ENCODE results near the gene CDH15. TPM values are rescaled to one million over a fixed set of nuclear protein-coding genes. Genes with fewer than 3 reads are reported as not detected.
"Not testable (repeated sequence)": the region's sequence is repeated elsewhere in the genome, so short reads cannot be mapped to it uniquely, and the experiment has no call there.

Gene CDH15
- polyA plus RNA-seq, 2 of the 4 experiments (the other 2 are of a cell fraction): 0.05 to 0.08 TPM

DNA sequence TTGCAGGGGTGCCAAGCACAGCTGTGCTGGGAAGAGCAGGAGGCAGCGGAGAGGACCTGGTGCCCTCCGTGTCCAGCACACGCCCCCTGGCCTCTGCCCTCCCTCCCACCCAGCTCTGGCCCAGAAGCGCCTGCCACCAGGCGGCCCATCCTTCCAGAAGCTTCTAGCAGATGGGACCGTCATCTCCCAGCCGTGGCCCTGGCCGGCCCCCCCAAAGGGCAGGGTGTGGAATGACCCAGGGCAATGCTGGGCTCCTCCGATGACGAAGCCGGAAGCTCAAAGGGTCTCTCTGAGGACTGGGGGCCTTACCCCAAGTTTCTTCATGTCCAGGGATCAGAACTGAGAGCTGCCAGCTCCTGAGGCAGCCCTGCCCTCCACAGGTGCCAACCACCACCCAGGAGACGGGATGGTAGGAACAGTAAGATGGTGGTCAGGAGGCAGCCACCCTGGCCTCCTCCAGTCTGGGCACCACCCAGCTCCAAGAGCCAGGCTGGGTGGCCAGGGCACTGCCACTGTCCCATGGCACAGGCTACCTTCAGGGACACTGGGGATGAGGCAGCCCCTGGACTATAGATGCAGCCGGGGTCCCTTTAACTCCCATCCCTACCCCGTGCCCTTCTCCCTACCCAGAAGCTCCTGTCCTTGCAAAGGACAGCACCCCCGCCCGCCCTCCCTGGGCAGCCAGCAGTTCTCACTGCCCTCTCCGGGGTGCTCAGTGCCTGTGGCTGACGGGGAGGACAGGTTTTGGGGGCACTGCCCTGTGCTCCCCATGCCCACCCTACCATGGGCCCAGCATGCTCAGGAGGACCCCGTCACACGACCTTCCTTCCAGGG lies 6.5 kb upstream of the CDH15 start:
- Histone ChIP-seq H3K4me3 (no peak overlapping the region), H3K9me3 (no peaks in the 10 kb centered on the region; the same call in 2 of the 3 replicates), H3K27ac (no peak overlapping the region), H3K4me2 (no peak overlapping the region), H3K4me1 (peaks cover 10% of the 10 kb centered on the region)
- TF ChIP-seq FOSL2 (IDR thresholded peaks at IDR 0.05): no peak
- no peak for TF ChIP-seq FOSL2 (CRISPR knock-in tag; IDR thresholded peaks at IDR 0.05)
- no peak for TF ChIP-seq HOXB13 (CRISPR knock-in tag; IDR thresholded peaks at IDR 0.05; ENCODE audit: low read depth)
- TF ChIP-seq BHLHE40 (IDR thresholded peaks at IDR 0.05; ENCODE audit: low read depth, low read length): no peak
- 0 out of 2 replicates have a peak, but pooled peaks have one; percentile 5 for TF ChIP-seq POLR2A (IDR thresholded peaks at IDR 0.05; ENCODE audit: low read length)
- no peak for TF ChIP-seq ZNF302 (CRISPR knock-in tag; IDR thresholded peaks at IDR 0.05)
- no peak for TF ChIP-seq PHF8 (IDR thresholded peaks at IDR 0.05; ENCODE audit: borderline replicate concordance, low read depth)
- TF ChIP-seq MYC (IDR thresholded peaks at IDR 0.05; ENCODE audit: borderline replicate concordance, low read length): no peak
- FAIRE-seq: no peak
- ChIA-PET CTCF (interaction anchor here (0.5 to 2.1 kb wide), 5 partner anchors 10 to 428 kb away, joined by 3 to 6 read pairs (median 3); no protein-coding TSS in a partner anchor), POLR2A (interaction anchor here (0.5 kb wide), 1 partner anchor 232 kb away, joined by 3 read pairs; no protein-coding TSS in a partner anchor)
- DNase-seq (ENCODE audit: low read depth in 1 of 2, low spot score in 1 of 2): no peak
- ATAC-seq: no peak
- 76% methylated on average over 12 of the region's 20 CpGs for WGBS (ENCODE audit: missing lambda C conversion rate)

GRCh38 chr16:89165681-89165979 lies 5.9 kb upstream of the CDH15 start:
- WGBS (ENCODE audit: missing lambda C conversion rate): 73% methylated on average over 10 of the region's 10 CpGs
- H3K4me3 ChIP-seq; POLR2A ChIA-PET; ATAC-seq; H3K9me3 ChIP-seq; H3K4me2 ChIP-seq; DNase-seq (ENCODE audit: low read depth in 1 of 2, low spot score in 1 of 2); FAIRE-seq; H3K27ac ChIP-seq: not testable (repeated sequence)
- CTCF ChIA-PET: interaction anchor here (2.1 kb wide), 1 partner anchor 429 kb away, joined by 6 read pairs; no protein-coding TSS in a partner anchor
- peaks cover 13% of the 10 kb centered on the region for H3K4me1 ChIP-seq

- no peaks in the 10 kb centered on the region for H3K9me3 ChIP-seq
- H3K4me1 ChIP-seq: peaks cover 20% of the 10 kb centered on the region
- H3K4me2 ChIP-seq: peak overlapping the region; percentile 82
- DNase-seq (ENCODE audit: low read depth in 1 of 2, low spot score in 1 of 2): no peak
- peak overlapping the region; percentile 71 to 80 for H3K27ac ChIP-seq
- H3K4me3 ChIP-seq: no peak overlapping the region
- ChIA-PET CTCF (interaction anchor here (0.6 to 3.0 kb wide), 53 partner anchors 8 to 702 kb away, joined by 3 to 29 read pairs (median 4); partner anchors contain the start of genes APRT, GALNS, TRAPPC2L and ZNF778), POLR2A (no interaction called here)
- WGBS (ENCODE audit: missing lambda C conversion rate): 72% methylated on average over 8 of the region's 18 CpGs
- no peak for FAIRE-seq
- no peak; a peak in 1 of 6 replicates for ATAC-seq
- TF ChIP-seq EHF (CRISPR knock-in tag; IDR thresholded peaks at IDR 0.05): no peak
- no peak for TF ChIP-seq HOXA7 (CRISPR knock-in tag; IDR thresholded peaks at IDR 0.05)
- no peak for TF ChIP-seq TFCP2L1 (CRISPR knock-in tag; IDR thresholded peaks at IDR 0.05)
- no peak for TF ChIP-seq FOSL2 (IDR thresholded peaks at IDR 0.05)
- no peak for TF ChIP-seq FOSL2 (CRISPR knock-in tag; IDR thresholded peaks at IDR 0.05)
- no peak for TF ChIP-seq EP300 (IDR thresholded peaks at IDR 0.05)
- TF ChIP-seq, protein P1, sequence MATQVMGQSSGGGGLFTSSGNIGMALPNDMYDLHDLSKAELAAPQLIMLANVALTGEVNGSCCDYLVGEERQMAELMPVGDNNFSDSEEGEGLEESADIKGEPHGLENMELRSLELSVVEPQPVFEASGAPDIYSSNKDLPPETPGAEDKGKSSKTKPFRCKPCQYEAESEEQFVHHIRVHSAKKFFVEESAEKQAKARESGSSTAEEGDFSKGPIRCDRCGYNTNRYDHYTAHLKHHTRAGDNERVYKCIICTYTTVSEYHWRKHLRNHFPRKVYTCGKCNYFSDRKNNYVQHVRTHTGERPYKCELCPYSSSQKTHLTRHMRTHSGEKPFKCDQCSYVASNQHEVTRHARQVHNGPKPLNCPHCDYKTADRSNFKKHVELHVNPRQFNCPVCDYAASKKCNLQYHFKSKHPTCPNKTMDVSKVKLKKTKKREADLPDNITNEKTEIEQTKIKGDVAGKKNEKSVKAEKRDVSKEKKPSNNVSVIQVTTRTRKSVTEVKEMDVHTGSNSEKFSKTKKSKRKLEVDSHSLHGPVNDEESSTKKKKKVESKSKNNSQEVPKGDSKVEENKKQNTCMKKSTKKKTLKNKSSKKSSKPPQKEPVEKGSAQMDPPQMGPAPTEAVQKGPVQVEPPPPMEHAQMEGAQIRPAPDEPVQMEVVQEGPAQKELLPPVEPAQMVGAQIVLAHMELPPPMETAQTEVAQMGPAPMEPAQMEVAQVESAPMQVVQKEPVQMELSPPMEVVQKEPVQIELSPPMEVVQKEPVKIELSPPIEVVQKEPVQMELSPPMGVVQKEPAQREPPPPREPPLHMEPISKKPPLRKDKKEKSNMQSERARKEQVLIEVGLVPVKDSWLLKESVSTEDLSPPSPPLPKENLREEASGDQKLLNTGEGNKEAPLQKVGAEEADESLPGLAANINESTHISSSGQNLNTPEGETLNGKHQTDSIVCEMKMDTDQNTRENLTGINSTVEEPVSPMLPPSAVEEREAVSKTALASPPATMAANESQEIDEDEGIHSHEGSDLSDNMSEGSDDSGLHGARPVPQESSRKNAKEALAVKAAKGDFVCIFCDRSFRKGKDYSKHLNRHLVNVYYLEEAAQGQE (IDR thresholded peaks at IDR 0.05): no peak
Measured at GRCh38 chr16:89166696-89167424, 4.7 kb upstream of the CDH15 start.

Data from A549 (cell line).